ENCODE data around the gene PLAU. TPM values are rescaled to one million over a fixed set of nuclear protein-coding genes. Genes with fewer than 3 reads are reported as not detected.

Gene PLAU
- total and polyA plus RNA-seq, 9 of the 15 experiments (the other 6 are each of a cell fraction or from before 2014, with no cell fraction given): 2.1 to 16.9 (median 3.3) TPM

GRCh38 chr10:73879296-73880173, 31.4 kb upstream of the PLAU start (continued):
- TF ChIP-seq ZNF512 (tag; IDR thresholded peaks at IDR 0.05) (no peak), POLR2AphosphoS5 (IDR thresholded peaks at IDR 0.05; ENCODE audit: control insufficient read depth, insufficient read depth, low read depth, low read length) (no peak), KLF10 (CRISPR knock-in tag; IDR thresholded peaks at IDR 0.05) (no peak), HMBOX1 (IDR thresholded peaks at IDR 0.05) (no peak), CEBPZ (IDR thresholded peaks at IDR 0.05; ENCODE audit: borderline replicate concordance, low read depth, low read length) (no peak), LARP7 (IDR thresholded peaks at IDR 0.05) (0 out of 2 replicates have a peak, but pooled peaks have one; percentile 57), LEF1 (IDR thresholded peaks at IDR 0.05) (peak; percentile 81), CHD4 (IDR thresholded peaks at IDR 0.05; ENCODE audit: insufficient read depth, insufficient replicate concordance, low read depth, low read length, poor library complexity, severe bottlenecking) (no peak), SMARCB1 (IDR thresholded peaks at IDR 0.05; ENCODE audit: insufficient read length, low read depth) (no peak), EZH2 (IDR thresholded peaks at IDR 0.05; ENCODE audit: borderline replicate concordance, low read depth, low read length) (no peak), BHLHE40 (IDR thresholded peaks at IDR 0.05; ENCODE audit: low read length) (peak; percentile 82), FOS (IDR thresholded peaks at IDR 0.05; ENCODE audit: extremely low read depth, insufficient read length) (no peak), MTA1 (IDR thresholded peaks at IDR 0.05; ENCODE audit: borderline replicate concordance) (peak; percentile 36; the same call in 1 of the 2 replicates), HOXB6 (CRISPR knock-in tag; IDR thresholded peaks at IDR 0.05; ENCODE audit: borderline replicate concordance) (no peak), ETV6 (IDR thresholded peaks at IDR 0.05; ENCODE audit: borderline replicate concordance in 1 of 2, low read depth in 2 of 2, low read length in 1 of 2) (no peak), ETV6 (CRISPR knock-in tag; IDR thresholded peaks at IDR 0.05; ENCODE audit: borderline replicate concordance) (no peak), ETV5 (CRISPR knock-in tag; IDR thresholded peaks at IDR 0.05; ENCODE audit: low read depth) (peak; percentile 71; the same call in 1 of the 2 replicates), ATF6 (CRISPR knock-in tag; IDR thresholded peaks at IDR 0.05) (no peak), SMARCA5 (IDR thresholded peaks at IDR 0.05) (peak; percentile 64; the same call in 1 of the 2 replicates), ETS2 (tag; IDR thresholded peaks at IDR 0.05; ENCODE audit: borderline replicate concordance, poor library complexity, severe bottlenecking) (no peak)

Data from K562 (cell line).